ENCODE results near the gene CD19. TPM values are rescaled to one million over a fixed set of nuclear protein-coding genes. Genes with fewer than 3 reads are reported as not detected.

CD19 gene
- total RNA-seq, 2 experiments from 2014 or later: 131 to 139 TPM

DNA sequence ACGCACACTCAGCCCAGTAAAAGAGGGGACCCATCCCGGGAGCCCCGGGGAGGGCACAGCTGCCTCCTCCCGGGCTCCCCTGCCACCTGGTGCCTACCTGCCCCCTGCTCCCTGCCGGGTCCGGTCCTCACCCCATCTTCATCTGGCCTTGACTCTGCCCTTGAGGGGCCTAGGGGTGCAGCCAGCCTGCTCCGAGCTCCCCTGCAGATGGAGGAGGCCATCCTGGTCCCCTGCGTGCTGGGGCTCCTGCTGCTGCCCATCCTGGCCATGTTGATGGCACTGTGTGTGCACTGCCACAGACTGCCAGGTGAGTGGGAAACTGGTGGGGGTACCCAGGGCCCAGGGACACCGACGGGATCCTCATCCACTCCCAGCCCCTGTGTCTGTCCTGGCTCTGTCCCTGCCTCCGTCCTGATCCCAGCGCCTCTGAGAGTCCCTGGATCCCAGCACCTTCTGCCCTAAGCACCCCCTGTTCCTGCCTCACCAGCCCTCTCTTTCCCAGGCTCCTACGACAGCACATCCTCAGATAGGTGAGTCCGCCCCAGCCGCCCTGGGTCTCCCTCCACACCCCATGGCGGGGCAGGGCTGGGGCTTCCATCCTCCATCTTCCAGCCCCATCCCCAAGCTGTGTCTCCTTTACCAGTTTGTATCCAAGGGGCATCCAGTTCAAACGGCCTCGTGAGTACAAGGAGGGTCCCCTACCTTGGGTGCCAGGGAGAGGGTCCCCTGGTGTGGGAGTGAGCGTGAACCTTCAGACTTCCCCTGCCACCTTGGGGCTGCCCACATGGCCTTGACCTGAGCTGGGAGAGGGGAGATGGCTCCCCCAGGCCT is 53.7 kb downstream of the CD19 start:
- Histone ChIP-seq H3K9me3 (ENCODE audit: low read length) (peaks cover 10% of the 10 kb centered on the region), H3K4me1 (ENCODE audit: insufficient read depth, low read length, poor library complexity, severe bottlenecking) (peaks cover 17% of the 10 kb centered on the region), H3K79me2 (ENCODE audit: insufficient read depth, low read depth, low read length) (no peaks in the 10 kb centered on the region), H3K4me2 (ENCODE audit: low read length) (peak overlapping the region; percentile 68), H3K9me2 (ENCODE audit: insufficient read depth, low read length) (no peaks in the 10 kb centered on the region), H3K27ac (ENCODE audit: low read depth, low read length, poor library complexity, severe bottlenecking) (peak overlapping the region; percentile 34), H3K4me3 (ENCODE audit: low read depth, low read length, poor library complexity, severe bottlenecking) (peak overlapping the region; percentile 68), H2AFZ (ENCODE audit: low read length) (no peak overlapping the region; the same call in 1 of the 2 replicates), H4K20me1 (ENCODE audit: insufficient read depth, low read length) (no peaks in the 10 kb centered on the region), H3K36me3 (ENCODE audit: insufficient read depth, low read length) (peaks cover 27% of the 10 kb centered on the region)
- TF ChIP-seq, protein P1, sequence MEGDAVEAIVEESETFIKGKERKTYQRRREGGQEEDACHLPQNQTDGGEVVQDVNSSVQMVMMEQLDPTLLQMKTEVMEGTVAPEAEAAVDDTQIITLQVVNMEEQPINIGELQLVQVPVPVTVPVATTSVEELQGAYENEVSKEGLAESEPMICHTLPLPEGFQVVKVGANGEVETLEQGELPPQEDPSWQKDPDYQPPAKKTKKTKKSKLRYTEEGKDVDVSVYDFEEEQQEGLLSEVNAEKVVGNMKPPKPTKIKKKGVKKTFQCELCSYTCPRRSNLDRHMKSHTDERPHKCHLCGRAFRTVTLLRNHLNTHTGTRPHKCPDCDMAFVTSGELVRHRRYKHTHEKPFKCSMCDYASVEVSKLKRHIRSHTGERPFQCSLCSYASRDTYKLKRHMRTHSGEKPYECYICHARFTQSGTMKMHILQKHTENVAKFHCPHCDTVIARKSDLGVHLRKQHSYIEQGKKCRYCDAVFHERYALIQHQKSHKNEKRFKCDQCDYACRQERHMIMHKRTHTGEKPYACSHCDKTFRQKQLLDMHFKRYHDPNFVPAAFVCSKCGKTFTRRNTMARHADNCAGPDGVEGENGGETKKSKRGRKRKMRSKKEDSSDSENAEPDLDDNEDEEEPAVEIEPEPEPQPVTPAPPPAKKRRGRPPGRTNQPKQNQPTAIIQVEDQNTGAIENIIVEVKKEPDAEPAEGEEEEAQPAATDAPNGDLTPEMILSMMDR (conservative IDR thresholded peaks at IDR 0.05; ENCODE audit: low read length): no peak
- TF ChIP-seq EZH2phosphoT487 (IDR thresholded peaks at IDR 0.05; ENCODE audit: borderline replicate concordance, low read depth, low read length): no peak
- ChIA-PET CTCF (ENCODE audit: unreplicated experiment) (interaction anchor here (1.0 to 1.1 kb wide), 2 partner anchors 10 to 11 kb away, joined by 3 read pairs; partner anchors contain the start of gene SPNS1), POLR2A (interaction anchor here (0.9 to 1.4 kb wide), 2 partner anchors 11 to 35 kb away, joined by 3 to 6 read pairs; no protein-coding TSS in a partner anchor)
- DNase-seq (ENCODE audit: low spot score): no peak
- intact Hi-C loops (cut with micrococcal nuclease; ENCODE audit: unreplicated experiment): no loop called here
- no TSS peak for BruUV-seq (replicated peaks)

DNA sequence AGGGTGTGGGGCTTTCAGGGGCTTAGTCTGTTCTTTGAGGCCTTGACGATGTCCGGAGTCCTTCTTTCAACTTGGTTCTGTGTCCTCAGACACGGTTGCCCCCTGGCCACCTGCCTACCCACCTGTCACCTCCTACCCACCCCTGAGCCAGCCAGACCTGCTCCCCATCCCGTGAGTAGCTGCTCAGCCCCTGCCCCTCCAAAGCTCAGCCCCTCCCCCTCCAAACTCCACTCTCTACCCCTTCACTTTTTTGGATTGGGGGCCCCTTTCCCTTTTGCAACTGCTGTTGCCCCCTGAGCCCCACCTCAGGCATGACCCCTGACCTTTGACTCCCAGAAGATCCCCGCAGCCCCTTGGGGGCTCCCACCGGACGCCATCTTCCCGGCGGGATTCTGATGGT is 54.3 kb downstream of the CD19 start:
- Histone ChIP-seq H3K4me3 (ENCODE audit: low read depth, low read length, poor library complexity, severe bottlenecking) (no peak overlapping the region), H3K36me3 (ENCODE audit: insufficient read depth, low read length) (peaks cover 24% of the 10 kb centered on the region), H2AFZ (ENCODE audit: low read length) (no peak overlapping the region), H4K20me1 (ENCODE audit: insufficient read depth, low read length) (no peaks in the 10 kb centered on the region), H3K27ac (ENCODE audit: low read depth, low read length, poor library complexity, severe bottlenecking) (no peak overlapping the region), H3K4me1 (ENCODE audit: insufficient read depth, low read length, poor library complexity, severe bottlenecking) (peaks cover 17% of the 10 kb centered on the region), H3K4me2 (ENCODE audit: low read length) (peak overlapping the region; percentile 68), H3K79me2 (ENCODE audit: insufficient read depth, low read depth, low read length) (no peaks in the 10 kb centered on the region), H3K9me2 (ENCODE audit: insufficient read depth, low read length) (no peaks in the 10 kb centered on the region), H3K9me3 (ENCODE audit: low read length) (peaks cover 10% of the 10 kb centered on the region)
- TF ChIP-seq EZH2phosphoT487 (IDR thresholded peaks at IDR 0.05; ENCODE audit: borderline replicate concordance, low read depth, low read length): no peak
- TF ChIP-seq, protein P1 (conservative IDR thresholded peaks at IDR 0.05; ENCODE audit: low read length): no peak
- CTCF ChIA-PET (ENCODE audit: unreplicated experiment): no interaction called here
- no peak for DNase-seq (ENCODE audit: low spot score)
- POLR2A ChIA-PET: no interaction called here
- intact Hi-C loops (cut with micrococcal nuclease; ENCODE audit: unreplicated experiment): no loop called here
- no TSS peak for BruUV-seq (replicated peaks)

DNA sequence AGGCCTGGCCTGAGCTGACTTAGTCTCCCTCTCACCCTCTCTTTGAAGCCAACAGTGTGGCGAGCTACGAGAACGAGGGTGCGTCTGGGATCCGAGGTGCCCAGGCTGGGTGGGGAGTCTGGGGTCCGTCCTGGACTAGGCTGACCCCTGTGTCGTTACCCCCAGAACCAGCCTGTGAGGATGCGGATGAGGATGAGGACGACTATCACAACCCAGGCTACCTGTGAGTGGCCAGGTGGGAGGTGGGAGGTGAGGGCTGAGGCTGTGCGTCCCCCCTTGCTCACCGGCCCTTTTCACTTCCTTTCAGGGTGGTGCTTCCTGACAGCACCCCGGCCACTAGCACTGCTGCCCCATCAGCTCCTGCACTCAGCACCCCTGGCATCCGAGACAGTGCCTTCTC is 54.7 kb downstream of the CD19 start:
- no TSS peak for BruUV-seq (replicated peaks)
- Histone ChIP-seq H3K4me1 (ENCODE audit: insufficient read depth, low read length, poor library complexity, severe bottlenecking) (peaks cover 17% of the 10 kb centered on the region), H3K9me3 (ENCODE audit: low read length) (peaks cover 9% of the 10 kb centered on the region), H3K36me3 (ENCODE audit: insufficient read depth, low read length) (peaks cover 19% of the 10 kb centered on the region), H3K4me3 (ENCODE audit: low read depth, low read length, poor library complexity, severe bottlenecking) (no peak overlapping the region), H3K27ac (ENCODE audit: low read depth, low read length, poor library complexity, severe bottlenecking) (no peak overlapping the region), H4K20me1 (ENCODE audit: insufficient read depth, low read length) (no peaks in the 10 kb centered on the region), H2AFZ (ENCODE audit: low read length) (no peak overlapping the region), H3K4me2 (ENCODE audit: low read length) (no peak overlapping the region), H3K79me2 (ENCODE audit: insufficient read depth, low read depth, low read length) (no peaks in the 10 kb centered on the region), H3K9me2 (ENCODE audit: insufficient read depth, low read length) (no peaks in the 10 kb centered on the region)
- intact Hi-C loops (cut with micrococcal nuclease; ENCODE audit: unreplicated experiment): no loop called here
- no peak for DNase-seq (ENCODE audit: low spot score)
- POLR2A ChIA-PET: interaction anchor here (0.9 kb wide), 1 partner anchor 13 kb away, joined by 4 read pairs; no protein-coding TSS in a partner anchor
- TF ChIP-seq EZH2phosphoT487 (IDR thresholded peaks at IDR 0.05; ENCODE audit: borderline replicate concordance, low read depth, low read length): no peak
- TF ChIP-seq, protein P1 (conservative IDR thresholded peaks at IDR 0.05; ENCODE audit: low read length): no peak
- CTCF ChIA-PET (ENCODE audit: unreplicated experiment): no interaction called here
